Adrenal gland (tissue), 5 donors: Measurements from ENCODE around the gene HRAS.

Experiments used
- POLR2A ChIP-seq, 2 donors: fragments of 450-650 bp; IDR thresholded peaks; one replicate each; pipeline ENCODE4 v1.6.1; 2017; ENCODE audit warnings: antibody characterized with exemption in 2 of 2, mild to moderate bottlenecking in 2 of 2, moderate library complexity in 1 of 2
- TF ChIP-seq, protein P1 (sequence below), 6 experiments: fragments of 450-650 bp in 4 of 6; fragments of 200-600 bp in 2 of 6; sonication (generic) in 1 of 6; IDR thresholded peaks; 1 replicate in 5 of 6; 2 replicates in 1 of 6; pipeline versions ENCODE4 v1.5.1 to v1.8.0; 2016 to 2021; ENCODE audit warnings: antibody characterized with exemption in 6 of 6, mild to moderate bottlenecking in 2 of 6, moderate library complexity in 1 of 6
- donor health status: DM: no; HTN: no; CAD: no.

DNA sequence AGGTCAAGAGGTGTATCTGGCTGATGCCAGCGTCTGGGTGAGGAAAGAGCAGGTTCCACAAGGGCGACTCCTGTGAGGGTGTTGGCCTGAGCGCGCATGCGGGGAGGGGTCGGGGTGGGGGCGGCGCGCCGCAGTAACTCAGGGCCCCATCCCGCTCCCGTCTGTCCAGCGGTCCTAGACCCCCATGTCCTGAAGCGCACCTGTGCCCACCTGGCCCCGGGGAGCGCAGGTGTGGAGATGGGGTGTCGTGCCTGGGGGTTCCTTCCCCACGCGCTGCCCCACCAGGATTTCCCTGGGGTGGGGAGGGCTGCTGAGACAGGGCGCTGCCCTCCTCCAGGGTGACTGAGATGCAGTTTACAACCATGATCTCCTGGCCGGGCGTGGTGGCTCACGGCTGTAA, 49.2 kb downstream of the HRAS start:
- TF ChIP-seq, protein P1, sequence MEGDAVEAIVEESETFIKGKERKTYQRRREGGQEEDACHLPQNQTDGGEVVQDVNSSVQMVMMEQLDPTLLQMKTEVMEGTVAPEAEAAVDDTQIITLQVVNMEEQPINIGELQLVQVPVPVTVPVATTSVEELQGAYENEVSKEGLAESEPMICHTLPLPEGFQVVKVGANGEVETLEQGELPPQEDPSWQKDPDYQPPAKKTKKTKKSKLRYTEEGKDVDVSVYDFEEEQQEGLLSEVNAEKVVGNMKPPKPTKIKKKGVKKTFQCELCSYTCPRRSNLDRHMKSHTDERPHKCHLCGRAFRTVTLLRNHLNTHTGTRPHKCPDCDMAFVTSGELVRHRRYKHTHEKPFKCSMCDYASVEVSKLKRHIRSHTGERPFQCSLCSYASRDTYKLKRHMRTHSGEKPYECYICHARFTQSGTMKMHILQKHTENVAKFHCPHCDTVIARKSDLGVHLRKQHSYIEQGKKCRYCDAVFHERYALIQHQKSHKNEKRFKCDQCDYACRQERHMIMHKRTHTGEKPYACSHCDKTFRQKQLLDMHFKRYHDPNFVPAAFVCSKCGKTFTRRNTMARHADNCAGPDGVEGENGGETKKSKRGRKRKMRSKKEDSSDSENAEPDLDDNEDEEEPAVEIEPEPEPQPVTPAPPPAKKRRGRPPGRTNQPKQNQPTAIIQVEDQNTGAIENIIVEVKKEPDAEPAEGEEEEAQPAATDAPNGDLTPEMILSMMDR (IDR thresholded peaks at IDR 0.05), result no peak
- no peak for TF ChIP-seq POLR2A (IDR thresholded peaks at IDR 0.05)
